ENCODE results near the gene DTNB.
"Not testable (repeated sequence)": the region's sequence is repeated elsewhere in the genome, so short reads cannot be mapped to it uniquely, and the experiment has no call there.

DTNB gene

DNA sequence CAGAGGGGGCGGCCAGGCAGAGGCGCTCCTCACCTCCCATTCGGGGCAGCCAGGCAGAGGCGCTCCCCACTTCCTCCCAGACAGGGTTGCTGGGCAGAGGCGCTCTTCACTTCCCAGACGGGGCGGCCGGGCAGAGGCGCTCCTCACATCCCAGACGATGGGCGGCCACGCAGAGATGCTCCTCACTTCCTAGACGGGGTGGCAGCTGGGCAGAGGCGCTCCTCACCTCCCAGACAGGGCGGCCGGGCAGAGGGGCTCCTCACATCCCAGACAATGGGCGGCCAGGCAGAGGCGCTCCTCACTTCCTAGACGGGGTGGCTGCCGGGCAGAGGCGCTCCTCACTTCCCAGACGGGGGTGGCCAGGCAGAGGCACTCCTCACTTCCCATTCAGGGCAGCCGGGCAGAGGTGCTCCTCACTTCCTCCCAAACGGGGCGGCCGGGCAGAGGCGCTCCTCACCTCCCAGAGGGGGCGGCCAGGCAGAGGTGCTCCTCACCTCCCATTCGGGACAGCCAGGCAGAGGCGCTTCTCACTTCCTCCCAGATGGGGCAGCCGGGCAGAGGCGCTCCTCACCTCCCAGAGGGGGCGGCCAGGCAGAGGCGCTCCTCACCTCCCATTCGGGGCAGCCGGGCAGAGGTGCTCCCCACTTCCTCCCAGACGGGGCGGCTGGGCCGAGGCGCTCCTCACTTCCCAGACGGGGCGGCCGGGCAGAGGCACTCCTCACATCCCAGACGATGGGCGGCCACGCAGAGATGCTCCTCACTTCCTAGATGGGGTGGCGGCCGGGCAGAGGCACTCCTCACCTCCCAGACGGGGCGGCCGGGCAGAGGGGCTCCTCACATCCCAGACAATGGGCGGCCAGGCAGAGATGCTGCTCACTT, 137.7 kb downstream of the DTNB start:
- DNase-seq: not testable (repeated sequence)

- DNase-seq: not testable (repeated sequence)
These were observed 138.4 kb downstream of the DTNB start for GRCh38 chr2:25534937-25535336.

DNA sequence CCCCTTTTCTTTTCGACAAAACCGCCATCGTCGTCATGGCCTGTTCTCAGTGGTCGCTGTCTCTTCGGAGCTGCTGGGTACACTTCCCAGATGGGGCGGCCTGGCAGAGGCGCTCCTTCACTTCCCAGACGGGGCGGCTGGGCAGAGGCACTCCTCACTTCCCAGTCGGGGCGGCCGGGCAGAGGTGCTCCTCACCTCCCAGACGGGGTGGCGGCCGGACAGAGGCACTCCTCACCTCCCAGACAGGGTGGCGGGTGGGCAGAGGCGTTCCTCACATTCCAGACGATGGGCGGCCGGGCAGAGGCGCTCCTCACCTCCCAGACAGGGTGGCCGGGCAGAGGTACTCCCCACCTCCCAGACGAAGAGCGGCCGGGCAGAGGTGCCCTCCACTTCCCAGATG, 138.9 kb downstream of the DTNB start:
- DNase-seq: no peak

DNA sequence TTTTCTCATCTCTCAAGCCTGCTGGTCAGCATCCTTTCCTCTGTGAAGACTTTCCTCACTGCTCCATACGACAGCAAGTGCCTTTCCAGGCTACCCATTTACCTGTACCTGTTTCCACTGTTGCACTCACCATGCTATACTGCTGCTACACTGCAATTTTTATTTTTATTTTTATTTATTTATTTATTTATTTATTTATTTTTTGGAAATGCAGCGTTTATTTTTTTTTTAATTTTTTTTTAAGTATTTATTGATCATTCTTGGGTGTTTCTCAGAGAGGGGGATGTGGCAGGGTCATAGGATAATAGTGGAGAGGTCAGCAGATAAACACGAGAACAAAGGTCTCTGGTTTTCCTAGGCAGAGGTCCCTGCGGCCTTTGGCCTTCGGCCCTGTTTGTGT, 139.6 kb downstream of the DTNB start:
- DNase-seq: not testable (repeated sequence)

DNA sequence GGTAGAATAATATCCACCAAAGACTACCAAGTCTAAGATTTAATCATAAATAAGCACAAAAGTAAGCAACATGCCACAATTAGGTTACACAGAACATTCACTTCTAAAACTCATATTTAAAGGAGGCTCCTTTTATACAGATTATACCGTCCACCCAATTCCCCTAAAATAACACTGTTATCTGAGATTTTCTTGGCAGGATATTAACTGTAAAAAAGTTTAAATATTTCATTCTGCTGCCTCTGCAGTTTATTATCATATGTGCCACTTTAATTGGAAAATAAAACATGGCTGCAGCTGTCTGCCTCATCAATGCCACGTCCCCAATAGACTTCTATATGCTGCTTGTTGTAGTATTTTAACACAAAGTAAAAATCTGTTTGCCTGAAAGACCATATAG, 140.9 kb downstream of the DTNB start:
- no peak for DNase-seq

DNA sequence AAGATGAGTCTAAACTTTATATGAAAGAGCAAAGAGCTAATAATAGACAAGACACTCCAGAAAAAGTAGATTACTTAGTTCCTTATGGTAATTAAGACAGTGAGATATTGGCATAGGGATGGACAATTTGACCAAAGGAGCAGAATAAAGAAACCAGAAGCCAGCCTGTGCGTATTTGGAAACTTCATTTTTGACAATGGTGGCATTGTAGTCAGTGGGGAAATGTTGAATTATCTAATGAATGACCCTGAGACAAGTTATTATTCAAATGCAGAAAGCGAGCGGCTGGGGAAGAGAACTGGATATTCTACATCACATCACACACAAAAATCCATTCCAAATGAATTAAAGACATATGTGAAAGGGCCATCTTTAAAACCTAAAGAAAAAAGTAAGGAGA, 144.3 kb downstream of the DTNB start:
- DNase-seq: peak; percentile 50

- DNase-seq: no peak
These were observed 145.2 kb downstream of the DTNB start for GRCh38 chr2:25528173-25528572.

- DNase-seq: no peak
These were observed 148.9 kb downstream of the DTNB start for GRCh38 chr2:25524507-25524906.

DNA sequence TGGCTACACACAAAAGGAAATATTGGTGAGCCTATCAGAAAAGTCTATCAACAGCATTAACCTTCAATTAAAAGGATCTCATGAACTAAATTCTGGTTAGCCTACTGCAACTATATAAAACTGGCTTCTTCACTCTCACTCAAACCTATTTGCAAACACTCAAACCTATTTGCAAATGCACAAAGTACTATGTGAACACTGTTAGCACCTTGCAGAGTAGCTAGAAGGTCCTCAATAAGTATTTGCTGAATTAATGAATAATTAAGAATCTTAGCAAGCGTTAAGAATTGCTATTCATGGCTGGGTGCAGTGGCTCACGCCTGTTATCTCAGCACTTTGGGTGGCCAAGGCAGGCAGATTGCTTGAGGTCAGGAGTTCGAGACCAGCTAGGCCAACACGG, 150.3 kb downstream of the DTNB start:
- DNase-seq: no peak

- DNase-seq: peak; percentile 67
These were observed 151.6 kb downstream of the DTNB start for GRCh38 chr2:25521665-25522387.

- DNase-seq: no peak
These were observed 152.3 kb downstream of the DTNB start for GRCh38 chr2:25521126-25521525.

DNA sequence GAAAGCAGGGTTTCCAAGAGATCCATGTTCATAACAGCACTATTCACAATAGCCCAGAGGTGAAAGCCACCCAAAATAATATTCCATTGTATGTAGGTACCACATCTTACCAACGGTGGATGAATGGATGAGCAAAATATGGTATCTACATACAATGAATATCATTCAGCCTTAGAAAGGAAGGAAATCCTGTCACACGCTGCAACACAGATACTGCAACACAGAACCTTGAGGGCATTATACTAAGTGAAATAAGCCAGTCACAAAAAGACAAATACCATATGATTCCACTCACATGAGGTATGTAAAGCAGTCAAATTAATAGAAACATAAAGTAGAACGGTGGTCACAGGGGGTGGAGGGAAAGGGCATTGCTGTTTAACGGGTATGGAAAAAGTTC, 155.7 kb downstream of the DTNB start:
- DNase-seq: no peak

DNA sequence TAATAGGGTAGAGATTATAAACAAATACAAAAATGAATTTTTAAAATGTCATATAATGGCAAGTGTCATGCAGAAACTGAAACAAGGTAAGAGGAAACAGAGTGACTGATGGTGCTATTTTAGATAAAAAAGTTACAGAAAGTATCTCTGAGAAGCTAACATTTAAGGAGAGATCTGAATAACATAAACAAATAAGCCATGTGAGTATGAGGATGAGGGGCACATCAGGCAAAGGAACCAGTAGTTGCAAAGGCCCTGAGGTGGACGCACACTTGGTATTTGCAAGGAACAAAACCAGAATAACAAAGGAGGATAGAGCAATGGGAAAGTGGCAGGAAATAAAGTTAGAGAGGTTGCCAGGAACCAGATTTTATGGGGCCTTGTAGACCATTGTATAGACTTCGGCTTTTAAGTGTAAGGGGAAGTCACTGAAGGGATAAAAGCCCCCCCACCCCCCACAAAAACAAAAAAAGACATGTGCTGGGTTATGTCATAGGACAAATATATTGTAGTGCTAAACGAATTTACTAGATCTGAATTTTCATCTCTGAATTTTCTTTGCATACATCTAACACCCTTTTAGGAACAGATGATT, 159.2 kb downstream of the DTNB start:
- DNase-seq: no peak

- DNase-seq: no peak
These were observed 160.7 kb downstream of the DTNB start for GRCh38 chr2:25512707-25513106.

DNA sequence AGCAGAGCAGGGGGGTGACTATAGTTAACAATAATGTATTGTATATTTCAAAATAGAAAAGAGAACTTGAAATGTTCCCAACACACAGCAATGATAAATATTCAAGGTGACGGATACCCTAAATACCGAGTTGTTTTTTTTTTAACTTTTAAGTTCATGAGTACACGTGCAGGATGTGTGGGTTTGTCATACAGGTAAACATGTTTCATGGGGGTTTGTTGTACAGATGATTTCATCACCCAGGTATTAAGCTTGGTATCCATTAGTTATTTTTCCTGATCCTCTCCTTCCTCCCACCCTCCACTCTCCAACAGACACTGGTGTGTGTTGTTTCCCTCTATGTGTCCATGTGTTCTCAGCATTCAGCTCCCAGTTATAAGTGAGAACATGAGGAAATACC, 167.2 kb downstream of the DTNB start:
- no peak for DNase-seq

DNA sequence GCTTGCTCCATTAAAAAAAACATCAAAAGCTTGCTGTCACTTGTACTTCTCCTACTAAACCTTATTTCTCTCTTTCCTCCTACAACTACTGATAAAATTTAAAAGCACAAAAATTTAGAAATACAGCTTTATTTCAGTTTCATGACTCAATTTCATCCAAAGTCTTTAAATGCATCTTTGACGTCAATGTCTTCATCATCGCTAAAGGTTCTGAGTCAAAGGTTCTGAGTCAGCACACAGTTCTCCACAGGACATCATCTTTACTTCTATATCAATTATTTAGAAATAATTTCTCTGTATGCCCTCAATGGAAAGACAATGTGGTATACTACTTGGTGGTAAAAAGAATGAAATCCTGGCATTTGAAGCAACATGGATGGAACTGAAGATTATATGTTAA, 167.8 kb downstream of the DTNB start:
- no peak for DNase-seq

- DNase-seq: no peak
These were observed 168.2 kb downstream of the DTNB start for GRCh38 chr2:25505182-25505581.

DNA sequence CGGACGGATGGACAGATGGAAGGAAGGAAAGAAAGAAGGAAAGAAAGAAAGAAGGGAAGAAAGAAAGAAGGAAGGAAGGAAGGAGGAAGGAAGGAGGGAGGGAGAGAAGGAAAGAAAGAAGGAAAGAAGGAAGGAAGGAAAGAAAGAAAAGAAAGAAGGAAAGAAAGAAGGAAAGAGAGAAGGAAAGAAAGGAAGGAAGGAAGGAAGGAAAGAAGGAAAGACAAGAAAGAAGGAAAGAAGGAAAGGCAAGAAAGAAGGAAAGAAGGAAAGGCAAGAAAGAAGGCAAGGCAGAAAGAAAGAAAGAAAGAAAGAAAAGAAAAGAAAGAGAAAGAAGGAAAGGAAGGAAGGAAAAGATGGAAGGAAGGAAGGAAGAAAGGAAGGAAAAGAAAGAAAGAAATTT, 169.1 kb downstream of the DTNB start:
- DNase-seq: no peak

DNA sequence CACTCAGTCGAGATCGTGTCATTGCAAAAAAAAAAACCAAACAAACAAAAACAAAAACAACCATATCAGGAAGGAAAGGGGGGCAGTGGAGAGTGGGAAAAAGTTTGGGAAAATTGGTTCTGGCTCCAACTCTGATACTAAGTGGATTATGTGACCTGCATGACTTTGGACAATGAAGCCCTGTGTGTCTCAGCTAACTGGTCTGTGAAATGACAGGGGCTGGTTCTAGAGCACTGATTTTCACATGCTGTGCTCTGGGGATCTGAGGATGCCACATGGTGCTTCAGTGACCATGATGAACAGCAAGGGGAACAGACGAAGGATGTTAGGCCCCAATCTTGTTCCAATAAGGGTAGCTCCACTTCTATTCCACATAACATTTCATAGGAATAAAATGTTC, 174.2 kb downstream of the DTNB start:
- no peak for DNase-seq

DNA sequence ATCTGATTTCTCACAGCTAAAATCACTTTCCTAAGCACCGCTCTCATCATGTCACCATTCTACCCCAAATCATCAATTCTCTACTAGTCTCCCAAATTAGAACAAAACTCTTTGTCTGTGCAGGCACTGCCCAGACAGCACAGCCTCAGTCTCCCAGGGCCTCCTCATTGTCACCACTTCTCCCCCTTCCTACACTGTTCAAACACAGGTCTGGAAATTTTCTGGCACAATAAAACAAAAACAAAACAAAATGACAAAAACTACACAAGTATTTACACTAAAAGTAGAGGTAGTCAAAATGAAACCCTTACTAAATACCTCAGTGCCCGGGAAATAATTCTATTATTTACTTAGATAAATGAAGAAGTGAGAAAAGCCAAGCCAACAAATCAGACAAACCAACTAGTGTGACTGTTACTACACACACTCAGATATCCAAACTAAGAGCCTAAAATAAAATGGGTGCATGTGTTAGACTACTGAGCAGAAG, 175.4 kb downstream of the DTNB start:
- DNase-seq: peak; percentile 45

- DNase-seq: peak; percentile 45
These were observed 176.0 kb downstream of the DTNB start for GRCh38 chr2:25497229-25497917.

- no peak for DNase-seq
These were observed 178.8 kb downstream of the DTNB start for GRCh38 chr2:25494616-25495015.

- DNase-seq: no peak
These were observed 180.2 kb downstream of the DTNB start for GRCh38 chr2:25493207-25493606.
